ENCODE data around the gene ASPG. TPM values are rescaled to one million over a fixed set of nuclear protein-coding genes. Genes with fewer than 3 reads are reported as not detected.
A peak's percentile ranks its signal among the peaks of the same experiment; 100 is the strongest.

ASPG gene
- total RNA-seq, 1 donor from 2014 or later: not detected

DNA sequence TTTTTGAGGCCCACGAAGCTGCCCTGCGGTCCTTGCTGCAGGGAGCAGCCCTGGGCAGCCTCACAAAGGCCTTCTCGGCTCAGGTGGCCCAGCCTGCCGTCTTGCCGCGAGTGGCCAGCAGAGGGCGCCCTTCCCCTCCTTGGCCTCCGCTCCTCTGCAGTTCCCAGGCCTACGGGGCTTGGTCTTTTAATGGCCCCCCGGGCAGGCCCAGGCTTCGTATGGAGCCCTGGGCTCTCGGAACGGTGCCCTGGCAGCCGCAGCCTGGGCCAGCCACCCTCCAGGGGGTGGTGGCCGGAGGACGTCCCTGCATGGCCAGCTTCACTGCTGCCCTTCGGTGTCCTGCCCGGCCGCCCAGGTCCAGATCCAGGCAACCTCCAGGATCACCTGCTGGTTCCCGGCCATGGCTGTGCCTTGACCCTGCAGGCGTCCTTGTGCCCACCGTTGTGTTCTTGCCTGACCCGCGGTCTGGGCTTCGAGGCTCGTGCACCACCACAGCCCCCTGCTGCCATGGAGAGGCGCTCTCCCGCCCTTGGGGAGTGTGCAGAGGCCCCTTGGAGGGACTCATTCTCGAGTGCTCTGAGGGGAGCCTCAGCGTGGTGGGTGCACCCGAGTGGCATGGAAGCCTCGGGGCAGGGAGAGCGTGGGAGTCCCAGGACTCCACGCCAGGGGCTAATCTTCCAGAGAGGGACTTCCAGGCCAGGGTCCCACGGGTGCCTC is 9.4 kb downstream of the ASPG start:
- no peak overlapping the region for H3K27ac ChIP-seq
- peak; percentile 15 to 72 (median 59) for TF ChIP-seq CTCF (IDR thresholded peaks at IDR 0.05)
- H3K4me1 ChIP-seq: no peaks in the 10 kb centered on the region
- no peaks in the 10 kb centered on the region for H3K36me3 ChIP-seq
- H3K4me3 ChIP-seq: no peak overlapping the region
- no peaks in the 10 kb centered on the region for H3K27me3 ChIP-seq
- DNase-seq (ENCODE audit: low spot score in 2 of 2): no peak
- H3K9me3 ChIP-seq: no peaks in the 10 kb centered on the region
- intact Hi-C loops (cut with DNase I): no loop called here

DNA sequence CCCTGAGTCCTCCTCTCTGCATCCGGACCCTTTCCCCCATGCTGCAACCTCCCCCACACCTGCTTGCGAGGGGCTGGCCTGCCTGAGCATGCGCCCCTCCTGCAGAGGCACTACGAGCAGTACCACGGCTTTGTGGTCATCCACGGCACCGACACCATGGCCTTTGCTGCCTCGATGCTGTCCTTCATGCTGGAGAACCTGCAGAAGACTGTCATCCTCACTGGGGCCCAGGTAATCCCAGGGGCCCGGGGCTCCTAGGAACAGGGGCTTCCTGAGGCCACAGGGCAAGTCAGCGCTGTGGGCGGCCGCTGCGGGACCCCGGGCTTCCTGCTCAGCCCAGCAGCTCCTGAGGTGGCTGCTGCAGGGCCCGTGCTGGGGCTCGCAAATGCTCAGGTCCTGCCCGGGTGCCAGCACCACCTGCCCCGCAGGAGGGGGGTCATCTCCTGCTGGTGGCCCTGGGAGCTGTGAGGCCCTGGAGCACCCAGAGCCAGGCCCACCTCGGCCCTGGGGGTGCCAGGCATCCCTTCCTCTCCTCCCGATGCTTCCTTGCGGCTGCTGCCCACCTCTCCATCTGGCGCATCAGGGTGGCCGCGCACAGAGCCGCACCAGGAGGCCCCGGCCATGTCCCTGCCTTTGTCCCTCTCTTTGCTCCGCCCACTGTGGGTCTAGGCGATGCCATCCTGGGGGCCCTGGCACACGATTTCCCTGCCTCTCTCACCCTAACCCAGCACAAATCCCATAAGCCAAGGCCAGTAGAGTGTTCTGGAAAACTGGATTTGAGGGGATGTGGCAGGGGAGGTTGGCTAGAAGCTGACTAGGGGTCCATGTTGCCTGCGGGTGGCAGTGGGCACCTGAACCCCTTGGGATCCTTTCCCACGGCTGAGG is 10.2 kb downstream of the ASPG start:
- no peak for TF ChIP-seq CTCF (IDR thresholded peaks at IDR 0.05)
- Histone ChIP-seq H3K4me3 (no peak overlapping the region), H3K27ac (no peak overlapping the region), H3K4me1 (no peaks in the 10 kb centered on the region), H3K27me3 (no peaks in the 10 kb centered on the region), H3K9me3 (no peaks in the 10 kb centered on the region), H3K36me3 (no peaks in the 10 kb centered on the region)
- intact Hi-C loops (cut with DNase I): no loop called here
- no peak for DNase-seq (ENCODE audit: low spot score in 2 of 2)

GRCh38 chr14:104096318-104096717 is 10.8 kb downstream of the ASPG start:
- Histone ChIP-seq H3K4me3 (no peak overlapping the region), H3K27ac (no peak overlapping the region), H3K27me3 (no peaks in the 10 kb centered on the region), H3K4me1 (no peaks in the 10 kb centered on the region), H3K9me3 (no peaks in the 10 kb centered on the region), H3K36me3 (no peaks in the 10 kb centered on the region)
- no peak for TF ChIP-seq CTCF (IDR thresholded peaks at IDR 0.05)
- intact Hi-C loops (cut with DNase I): no loop called here
- DNase-seq (ENCODE audit: low spot score in 2 of 2): no peak

DNA sequence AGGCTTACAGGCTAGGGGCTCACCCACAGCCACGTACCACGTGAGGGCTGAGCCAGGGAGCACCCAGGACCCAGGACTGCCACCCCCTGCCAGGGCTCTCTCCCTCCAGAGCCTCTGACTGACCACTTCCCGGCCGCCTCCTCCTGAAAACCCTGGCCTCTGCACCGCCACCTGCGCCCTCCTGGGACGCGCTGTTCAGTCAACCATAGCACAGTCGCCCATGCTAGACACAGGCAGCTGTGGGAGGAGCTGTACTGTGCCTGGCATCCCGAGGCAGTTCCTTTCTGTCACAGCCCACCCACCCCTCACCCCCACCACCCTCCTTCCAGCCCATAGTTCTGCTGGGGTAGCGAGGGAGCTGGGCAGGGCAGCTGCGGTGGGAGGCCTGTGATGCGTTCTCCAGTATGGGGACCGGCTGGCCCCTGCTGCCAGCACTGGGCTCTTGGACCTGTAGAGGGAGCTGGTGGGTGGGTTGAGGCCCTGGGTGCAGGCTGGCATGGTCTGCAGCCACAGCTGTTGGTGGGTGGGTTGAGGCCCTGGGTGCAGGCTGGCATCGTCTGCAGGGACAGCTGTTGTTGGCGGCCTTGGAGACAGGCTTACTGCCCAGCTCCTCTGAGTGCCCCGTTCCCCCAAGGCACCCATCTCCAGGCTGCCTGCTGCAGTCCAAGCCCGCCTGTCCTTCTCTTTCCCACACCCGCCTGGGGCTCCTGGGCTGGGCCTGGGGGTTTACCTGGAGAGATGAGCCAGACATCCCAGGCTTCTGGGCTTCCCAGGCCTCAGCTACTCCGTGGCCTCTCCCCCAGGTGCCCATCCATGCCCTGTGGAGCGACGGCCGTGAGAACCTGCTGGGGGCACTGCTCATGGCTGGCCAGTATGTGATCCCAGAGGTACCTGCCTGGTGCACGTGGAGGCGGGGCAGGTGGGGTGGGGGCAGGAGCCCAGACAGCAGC is 11.5 kb downstream of the ASPG start:
- no peak overlapping the region for H3K4me3 ChIP-seq
- no peaks in the 10 kb centered on the region for H3K36me3 ChIP-seq
- H3K9me3 ChIP-seq: no peaks in the 10 kb centered on the region
- no peak overlapping the region for H3K27ac ChIP-seq
- TF ChIP-seq CTCF (IDR thresholded peaks at IDR 0.05): no peak
- intact Hi-C loops (cut with DNase I): no loop called here
- H3K27me3 ChIP-seq: no peaks in the 10 kb centered on the region
- no peaks in the 10 kb centered on the region for H3K4me1 ChIP-seq
- DNase-seq (ENCODE audit: low spot score in 2 of 2): no peak

DNA sequence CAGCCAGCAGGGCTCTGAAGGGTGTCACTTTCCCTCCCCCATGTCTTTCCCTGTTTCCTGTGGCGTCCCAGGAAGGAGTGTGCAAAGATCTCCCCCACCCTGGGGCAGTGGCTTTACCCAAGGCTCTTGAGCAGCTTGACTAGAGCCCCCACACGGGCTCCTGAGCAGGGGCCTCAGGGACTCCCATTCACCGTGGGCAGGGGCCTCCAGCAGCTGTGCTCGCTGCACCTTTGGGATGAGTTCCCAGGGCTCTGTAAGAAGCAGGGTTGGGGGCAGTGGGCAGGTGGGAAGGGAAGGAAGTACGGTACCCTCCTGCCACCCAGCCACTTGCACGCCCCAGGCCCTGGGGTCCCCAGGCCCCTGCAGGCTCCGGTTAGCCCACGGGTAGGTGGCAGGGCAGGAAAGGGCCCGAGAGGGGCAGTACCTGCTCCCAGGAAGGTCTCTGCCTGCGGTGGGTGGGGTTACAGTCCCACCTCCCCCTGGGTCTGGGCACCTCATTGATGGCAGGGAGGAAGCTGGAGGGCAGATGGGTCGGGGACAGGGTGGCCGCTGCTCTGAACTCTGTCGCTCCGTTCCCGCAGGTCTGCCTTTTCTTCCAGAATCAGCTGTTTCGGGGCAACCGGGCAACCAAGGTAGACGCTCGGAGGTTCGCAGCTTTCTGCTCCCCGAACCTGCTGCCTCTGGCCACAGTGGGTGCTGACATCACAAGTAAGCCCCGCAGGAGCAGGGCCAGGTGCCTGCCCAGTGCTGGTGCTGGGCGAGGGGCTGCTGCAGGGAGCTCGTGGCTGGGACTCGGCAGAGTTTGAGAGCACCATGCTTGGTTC is 13.0 kb downstream of the ASPG start:
- intact Hi-C loops (cut with DNase I): no loop called here
- no peaks in the 10 kb centered on the region for H3K9me3 ChIP-seq
- no peaks in the 10 kb centered on the region for H3K27me3 ChIP-seq
- no peak for DNase-seq (ENCODE audit: low spot score in 2 of 2)
- no peaks in the 10 kb centered on the region for H3K36me3 ChIP-seq
- no peaks in the 10 kb centered on the region for H3K4me1 ChIP-seq
- TF ChIP-seq CTCF (IDR thresholded peaks at IDR 0.05): no peak
- no peak overlapping the region for H3K4me3 ChIP-seq
- no peak overlapping the region for H3K27ac ChIP-seq

Data from ascending aorta (tissue), 2 donors.